BE2C (cell line): Measurements from ENCODE around the gene MNDA.
"Not testable (repeated sequence)": the region's sequence is repeated elsewhere in the genome, so short reads cannot be mapped to it uniquely, and the experiment has no call there.

Source experiments
- DNase-seq: peaks from one replicate; pipeline ENCODE4 v3.0.0-alpha.2; 2020
- H3K27me3 ChIP-seq: fragments of 250-450 bp; sonication (Bioruptor Pico); 2 replicates; pipeline ENCODE4 v1.5.1; 2020; ENCODE audit warnings: mild to moderate bottlenecking
- H3K36me3 ChIP-seq: fragments of 250-450 bp; sonication (Bioruptor Pico); 2 replicates; pipeline ENCODE4 v1.5.1; 2020; ENCODE audit warnings: mild to moderate bottlenecking
- H3K4me1 ChIP-seq: fragments of 250-450 bp; sonication (Bioruptor Pico); 2 replicates; pipeline ENCODE4 v1.5.1; 2020
- H3K4me3 ChIP-seq: 2 replicates; pipeline ENCODE4 v1.5.1; 2011; ENCODE audit warnings: low read depth, low read length
- H3K9me3 ChIP-seq: fragments of 250-450 bp; sonication (Bioruptor Pico); 2 replicates; pipeline ENCODE4 v1.5.1; 2020
- CTCF ChIP-seq: IDR thresholded peaks from 2 replicates; pipeline ENCODE4 v1.5.1; 2012; ENCODE audit warnings: mild to moderate bottlenecking, low read depth, low read length

The MNDA gene

DNA sequence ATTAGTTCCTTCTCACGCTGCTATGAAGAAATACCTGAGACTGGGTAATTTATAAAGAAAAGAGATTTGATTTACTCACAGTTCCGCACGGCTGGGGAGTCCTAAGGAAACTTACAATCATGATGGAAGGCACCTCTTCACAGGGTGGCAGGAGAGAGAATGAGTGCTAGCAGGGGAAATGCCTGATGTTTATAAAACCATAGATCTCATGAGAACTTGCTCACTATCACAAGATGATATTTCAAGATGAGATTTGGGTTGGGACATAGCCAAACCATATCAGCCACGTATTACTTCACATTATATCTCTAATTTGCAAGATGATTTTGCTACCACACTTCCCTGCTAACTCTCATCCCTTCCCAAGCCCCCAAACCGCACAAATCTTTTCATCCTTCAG is 9.1 kb downstream of the MNDA start:
- Histone ChIP-seq H3K4me1 (no peaks in the 10 kb centered on the region), H3K27me3 (no peaks in the 10 kb centered on the region), H3K9me3 (no peaks in the 10 kb centered on the region), H3K4me3 (no peak overlapping the region), H3K36me3 (no peaks in the 10 kb centered on the region)
- no peak for DNase-seq
- no peak for TF ChIP-seq CTCF

- no peak overlapping the region for H3K4me3 ChIP-seq
- no peak for TF ChIP-seq CTCF
- H3K27me3 ChIP-seq: no peaks in the 10 kb centered on the region
- no peaks in the 10 kb centered on the region for H3K9me3 ChIP-seq
- DNase-seq: no peak
- H3K4me1 ChIP-seq: no peaks in the 10 kb centered on the region
- no peaks in the 10 kb centered on the region for H3K36me3 ChIP-seq
These were observed 33.4 kb downstream of the MNDA start for GRCh38 chr1:158864595-158864994.

DNA sequence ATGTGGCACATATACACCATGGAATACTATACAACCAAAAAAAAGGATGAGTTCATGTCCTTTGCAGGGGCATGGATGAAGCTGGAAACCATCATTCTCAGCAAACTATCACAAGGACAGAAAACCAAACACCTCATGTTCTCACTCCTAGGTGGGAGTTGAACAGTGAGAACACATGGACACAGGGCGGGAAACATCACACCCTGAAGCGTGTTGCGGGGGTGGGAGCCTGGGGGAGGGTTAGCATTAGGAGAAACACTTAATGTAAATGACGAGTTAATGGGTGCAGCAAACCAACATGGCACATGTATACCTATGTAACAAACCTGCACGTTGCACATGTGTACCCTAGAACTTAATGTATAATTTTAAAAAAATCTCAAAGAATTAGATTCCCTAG is 39.3 kb downstream of the MNDA start:
- H3K27me3 ChIP-seq, H3K4me3 ChIP-seq, H3K4me1 ChIP-seq, DNase-seq, H3K9me3 ChIP-seq, H3K36me3 ChIP-seq: not testable (repeated sequence)

GRCh38 chr1:158873141-158873540 is 42.0 kb downstream of the MNDA start:
- H3K36me3 ChIP-seq: no peaks in the 10 kb centered on the region
- no peak for TF ChIP-seq CTCF

GRCh38 chr1:158893654-158894053 is 62.5 kb downstream of the MNDA start:
- no peaks in the 10 kb centered on the region for H3K36me3 ChIP-seq
- H3K27me3 ChIP-seq: no peaks in the 10 kb centered on the region
- TF ChIP-seq CTCF: no peak
- H3K4me3 ChIP-seq: no peak overlapping the region
- DNase-seq: no peak
- no peaks in the 10 kb centered on the region for H3K9me3 ChIP-seq
- H3K4me1 ChIP-seq: no peaks in the 10 kb centered on the region

More at GRCh38 chr1:158873141-158873540, 42.0 kb downstream of the MNDA start:
- Histone ChIP-seq H3K27me3 (no peaks in the 10 kb centered on the region), H3K9me3 (no peaks in the 10 kb centered on the region), H3K4me1 (no peaks in the 10 kb centered on the region), H3K4me3 (no peak overlapping the region)
- DNase-seq: no peak

- Histone ChIP-seq H3K4me3 (no peak overlapping the region), H3K36me3 (no peaks in the 10 kb centered on the region), H3K9me3 (no peaks in the 10 kb centered on the region), H3K4me1 (no peaks in the 10 kb centered on the region), H3K27me3 (no peaks in the 10 kb centered on the region)
- no peak for DNase-seq
- TF ChIP-seq CTCF: no peak
These were observed 67.6 kb downstream of the MNDA start for GRCh38 chr1:158898722-158899121.
